HG03060 (cell line): ENCODE results near the gene ST3GAL2.
"Not testable (repeated sequence)": the region's sequence is repeated elsewhere in the genome, so short reads cannot be mapped to it uniquely, and the experiment has no call there.

Experiments used
- ATAC-seq: cut with Tn5 transposase; IDR thresholded peaks from one replicate; pipeline ENCODE4 v1.9.1; 2021; ENCODE audit warnings: low read depth, moderate number of reproducible peaks; ENCODE audit not compliant: unreplicated experiment

Gene ST3GAL2

DNA sequence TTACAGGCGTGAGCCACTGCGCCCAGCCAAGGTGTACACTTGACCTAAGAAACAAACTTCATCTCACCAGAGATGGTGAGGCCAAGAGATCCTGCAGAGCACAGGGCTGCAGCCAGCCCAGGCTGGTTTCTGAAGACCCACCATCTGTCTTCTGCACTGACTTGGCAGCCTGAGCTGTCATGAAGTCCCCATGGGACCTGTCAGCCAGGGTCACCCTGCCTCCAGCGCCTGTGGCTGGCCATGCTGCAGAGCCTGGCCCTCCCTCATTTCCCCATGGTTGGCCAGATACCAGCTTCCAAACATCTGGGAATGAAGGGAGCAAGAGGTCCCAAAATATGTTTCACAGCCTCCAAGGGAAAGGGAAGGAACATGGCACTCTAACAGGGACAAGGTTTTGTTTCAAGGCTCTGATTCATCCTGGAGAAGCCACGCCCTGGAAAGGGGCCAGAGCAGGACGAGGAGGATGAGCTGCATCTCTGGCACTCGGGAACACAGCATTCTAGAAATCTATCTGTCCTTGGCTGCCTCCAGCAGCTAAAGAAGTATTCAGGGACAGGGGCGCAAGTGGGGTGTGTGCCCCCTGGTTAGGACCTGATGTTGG, 46.9 kb downstream of the ST3GAL2 start:
- ATAC-seq: no peak

- ATAC-seq: no peak
These were observed 47.5 kb downstream of the ST3GAL2 start for GRCh38 chr16:70391446-70391845.

DNA sequence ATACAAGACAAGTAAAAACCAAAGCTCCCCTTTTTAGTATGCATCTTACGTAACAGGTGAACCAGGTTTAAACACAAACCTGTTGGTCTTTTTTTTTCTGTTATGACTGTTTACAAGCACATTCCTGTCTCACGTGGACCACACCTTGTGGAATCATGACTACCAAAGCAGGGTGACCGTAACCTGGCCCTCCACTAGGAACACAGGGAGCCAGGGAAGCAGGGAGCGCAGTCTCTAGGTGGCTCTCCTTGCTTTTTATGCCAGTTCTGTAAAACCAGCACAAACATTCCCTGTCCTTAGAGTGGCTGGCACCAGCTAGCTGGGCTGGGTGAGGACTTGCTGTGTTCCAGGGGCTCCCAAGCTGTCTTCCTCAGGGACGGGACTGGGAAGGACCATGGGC, 48.1 kb downstream of the ST3GAL2 start:
- ATAC-seq: no peak

- ATAC-seq: no peak
These were observed 50.8 kb downstream of the ST3GAL2 start for GRCh38 chr16:70388006-70388680.

DNA sequence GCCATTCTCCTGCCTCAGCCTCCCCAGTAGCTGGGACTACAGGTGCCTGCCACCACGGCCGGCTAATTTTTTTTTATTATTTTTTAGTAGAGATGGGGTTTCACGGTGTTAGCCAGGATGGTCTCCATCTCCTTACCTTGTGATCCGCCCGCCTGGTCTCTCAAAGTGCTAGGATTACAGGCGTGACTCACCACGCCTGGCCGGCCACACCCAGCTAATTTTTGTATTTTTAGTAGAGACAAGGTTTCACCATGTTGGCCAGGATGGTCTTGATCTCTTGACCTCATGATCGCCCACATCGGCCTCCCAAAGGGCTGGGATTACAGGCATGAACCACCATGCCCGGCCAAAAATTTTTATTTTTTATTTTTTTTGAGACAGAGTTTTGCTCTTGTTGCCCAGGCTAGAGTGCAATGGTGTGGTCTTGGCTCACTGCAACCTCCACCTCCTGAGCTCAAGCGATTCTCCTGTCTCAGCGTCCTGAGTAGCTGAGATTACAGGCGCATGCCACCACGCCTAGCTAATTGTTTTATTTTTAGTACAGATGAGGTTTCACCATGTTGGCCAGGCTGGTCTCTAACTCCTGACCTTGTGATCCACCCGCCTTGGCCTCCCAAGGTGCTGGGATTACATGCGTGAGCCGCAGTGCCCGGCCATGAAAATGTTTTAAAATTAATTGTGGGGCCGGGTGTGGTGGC, 52.5 kb downstream of the ST3GAL2 start:
- not testable (repeated sequence) for ATAC-seq

GRCh38 chr16:70383421-70383960, 55.4 kb downstream of the ST3GAL2 start:
- ATAC-seq: no peak

DNA sequence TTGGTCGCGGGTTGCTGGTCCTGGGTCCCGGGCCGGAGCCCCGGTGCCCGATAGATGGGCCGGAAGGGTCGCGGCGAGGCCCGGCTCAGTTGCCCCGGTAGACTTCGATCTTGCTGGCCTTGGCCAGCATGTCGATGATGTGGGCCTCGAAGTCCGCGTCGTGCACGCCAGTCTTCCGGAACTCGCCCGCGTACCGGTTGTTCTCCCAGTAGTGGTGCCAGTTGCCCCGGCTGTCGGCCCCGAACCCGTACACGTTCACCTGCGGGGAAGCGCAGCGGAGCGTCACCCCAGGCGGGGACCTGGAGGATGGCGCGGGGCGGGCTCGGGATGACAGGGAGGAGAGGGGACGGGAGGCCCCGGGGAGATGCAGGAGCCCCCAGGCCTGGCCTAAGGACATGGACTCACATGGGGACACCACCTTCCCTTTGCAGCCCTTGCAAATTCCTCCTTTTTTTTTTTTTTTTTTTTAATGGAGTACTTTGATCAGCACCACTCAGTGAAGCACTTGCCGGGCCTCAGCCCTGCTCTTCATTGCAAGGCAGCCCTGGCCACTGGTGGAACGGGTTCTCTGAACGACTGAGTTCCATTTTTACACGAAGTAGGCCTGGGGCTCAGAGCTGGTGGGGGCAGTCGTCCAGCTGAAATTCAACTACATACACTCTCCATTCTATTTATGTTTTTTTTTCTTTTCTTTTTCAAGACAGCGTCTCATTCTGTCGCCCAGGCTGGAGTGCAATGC, 57.1 kb downstream of the ST3GAL2 start:
- ATAC-seq: no peak

DNA sequence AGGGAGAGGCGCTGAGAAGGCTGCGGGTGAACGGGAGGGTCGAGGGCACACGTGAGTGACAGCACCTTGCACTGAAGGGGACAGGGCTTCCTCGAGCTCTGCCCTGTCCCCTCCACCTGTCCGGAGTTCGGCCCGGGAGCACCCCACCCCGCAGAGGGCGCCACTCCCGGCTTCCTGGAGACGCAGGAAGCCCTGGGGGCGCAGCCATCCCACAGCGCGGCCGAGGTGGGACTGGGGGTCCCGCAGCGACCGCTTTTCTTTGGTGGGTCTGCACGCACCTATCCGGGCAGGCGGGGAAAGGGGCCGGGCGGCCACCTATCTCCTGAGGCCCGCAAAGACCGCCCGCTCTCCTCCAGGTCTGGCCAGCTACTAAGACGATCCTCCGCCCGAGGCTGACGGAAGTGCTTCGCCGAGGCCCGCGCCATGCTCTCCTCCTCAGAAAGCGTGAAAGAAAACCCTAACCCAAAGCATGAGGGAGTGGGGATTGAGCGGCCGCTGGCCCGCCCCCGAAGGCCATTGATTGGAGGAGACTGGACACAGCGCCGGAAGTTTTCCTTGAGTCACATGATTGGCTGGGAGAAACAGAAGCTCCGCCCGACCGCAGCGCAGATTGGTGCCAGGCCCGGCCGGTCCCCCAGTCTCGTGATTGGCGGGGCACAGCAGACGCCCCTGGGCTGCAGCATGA, 57.8 kb downstream of the ST3GAL2 start:
- ATAC-seq: peak; percentile 90

- no peak for ATAC-seq
These were observed 58.5 kb downstream of the ST3GAL2 start for GRCh38 chr16:70380248-70380918.

GRCh38 chr16:70378869-70379493, 59.9 kb downstream of the ST3GAL2 start:
- no peak for ATAC-seq

DNA sequence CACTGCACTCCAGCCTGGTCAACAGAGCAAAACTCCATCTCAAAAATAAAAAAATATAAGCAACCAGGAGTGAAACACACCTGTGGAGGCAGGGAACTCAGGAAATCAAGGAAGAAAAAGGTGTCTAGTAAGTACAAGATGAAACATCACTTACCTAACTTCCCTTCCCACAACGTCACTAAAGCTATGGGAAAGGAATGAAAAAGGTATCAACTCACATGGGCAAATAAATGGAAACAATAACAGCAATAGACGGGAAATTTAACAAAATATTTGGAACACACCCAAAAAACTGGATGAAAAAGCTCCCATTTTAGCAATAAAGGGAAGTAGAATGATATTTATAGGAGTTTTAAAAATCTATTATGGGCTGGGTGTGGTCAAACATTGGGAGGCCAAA, 61.1 kb downstream of the ST3GAL2 start:
- no peak for ATAC-seq

- ATAC-seq: no peak
These were observed 63.0 kb downstream of the ST3GAL2 start for GRCh38 chr16:70375636-70376611.

DNA sequence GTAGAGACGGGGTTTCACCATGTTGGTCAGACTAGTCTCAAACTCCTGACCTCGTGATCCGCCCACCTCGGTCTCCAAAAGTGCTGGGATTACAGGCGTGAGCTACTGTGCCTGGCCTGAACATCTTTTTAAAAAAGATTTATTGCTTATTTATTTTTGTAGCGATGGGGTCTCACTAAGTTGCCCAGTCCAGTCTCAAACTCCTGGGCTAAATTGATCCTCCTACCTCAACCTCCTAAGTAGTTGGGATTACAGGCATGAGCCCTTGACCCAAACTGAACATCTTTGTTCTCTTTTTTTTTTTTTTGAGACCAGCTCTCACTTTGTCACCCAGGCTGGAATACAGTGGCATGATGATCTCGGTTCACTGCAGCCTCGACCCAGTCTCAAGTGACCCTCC, 64.7 kb downstream of the ST3GAL2 start:
- no peak for ATAC-seq

DNA sequence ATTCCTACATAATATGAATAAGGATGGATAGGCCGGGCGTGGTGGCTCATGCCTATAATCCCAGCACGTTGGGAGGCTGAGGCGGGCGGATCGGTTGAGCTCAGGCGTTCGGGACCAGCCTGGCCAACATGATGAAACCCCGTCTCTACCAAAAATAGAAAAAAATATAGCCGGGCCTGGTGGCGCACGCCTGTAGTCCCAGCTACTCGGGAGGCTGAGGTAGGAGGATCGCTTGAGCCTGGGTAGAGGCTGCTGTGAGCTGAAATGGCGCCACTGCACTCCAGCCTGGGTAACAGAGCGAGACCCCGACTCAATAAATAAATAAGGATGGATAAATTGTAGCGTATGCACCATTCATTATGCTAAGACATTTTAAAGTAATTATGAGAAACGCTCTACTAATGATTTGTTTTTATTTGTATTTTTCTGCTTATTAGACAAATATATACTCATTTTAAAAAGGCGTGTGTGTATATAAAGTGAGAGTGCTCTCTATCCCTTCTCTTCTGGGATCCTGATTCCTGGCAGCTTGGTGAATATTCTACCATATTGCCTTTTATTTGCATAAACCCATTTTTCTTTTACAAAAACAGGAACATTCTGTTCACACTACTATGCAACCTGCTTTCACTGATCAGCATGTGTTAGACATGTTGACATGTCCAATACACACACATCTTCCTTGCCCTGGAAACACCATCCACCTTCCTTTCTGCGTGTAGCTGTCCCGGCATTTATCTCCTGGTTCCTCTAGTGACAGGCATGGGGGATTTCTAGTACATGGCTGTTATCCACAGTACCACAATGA, 65.8 kb downstream of the ST3GAL2 start:
- ATAC-seq: no peak

GRCh38 chr16:70370924-70371323, 68.0 kb downstream of the ST3GAL2 start:
- no peak for ATAC-seq

- ATAC-seq: not testable (repeated sequence)
These were observed 68.8 kb downstream of the ST3GAL2 start for GRCh38 chr16:70370145-70370544.

- no peak for ATAC-seq
These were observed 74.5 kb downstream of the ST3GAL2 start for GRCh38 chr16:70364399-70364798.
